Panc1 (cell line): ENCODE measurements around the gene DFFA.

Experiments used
- POLR2AphosphoS5 ChIP-seq: IDR thresholded peaks from 2 replicates; pipeline ENCODE4 v1.6.1; 2012; ENCODE audit warnings: mild to moderate bottlenecking, low read depth, low read length, moderate library complexity
- TF ChIP-seq, protein P1 (sequence below): fragments of 450-650 bp; IDR thresholded peaks from 2 replicates; pipeline ENCODE4 v1.5.1; 2017; ENCODE audit warnings: mild to moderate bottlenecking
- TF ChIP-seq, protein P2 (sequence below), 2 experiments: IDR thresholded peaks; 2 replicates each; pipeline ENCODE4 v1.6.1; 2011 to 2012; ENCODE audit warnings: low read depth in 2 of 2, control low read depth in 1 of 2, low read length in 1 of 2, mild to moderate bottlenecking in 1 of 2, moderate library complexity in 1 of 2; ENCODE audit not compliant: insufficient read depth in 1 of 2

DNA sequence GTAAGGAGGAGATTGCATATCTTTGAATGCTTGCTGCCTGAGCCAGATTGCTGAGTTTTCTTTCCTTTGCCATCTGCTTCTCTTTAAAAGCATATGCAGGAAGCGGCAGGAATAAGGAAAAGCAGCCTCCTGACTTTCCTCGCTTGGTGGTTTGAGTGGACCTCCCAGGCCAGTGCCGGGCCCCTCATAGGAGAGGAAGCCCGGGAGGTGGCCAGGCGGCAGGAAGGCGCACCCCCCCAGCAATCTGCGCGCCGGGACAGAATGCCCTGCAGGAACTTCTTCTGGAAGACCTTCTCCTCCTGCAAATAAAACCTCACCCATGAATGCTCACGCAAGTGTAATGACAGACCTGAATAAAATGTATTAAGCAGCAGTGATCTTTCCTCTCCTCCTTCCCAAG lies 21.0 kb downstream of the DFFA start:
- TF ChIP-seq, protein P1, sequence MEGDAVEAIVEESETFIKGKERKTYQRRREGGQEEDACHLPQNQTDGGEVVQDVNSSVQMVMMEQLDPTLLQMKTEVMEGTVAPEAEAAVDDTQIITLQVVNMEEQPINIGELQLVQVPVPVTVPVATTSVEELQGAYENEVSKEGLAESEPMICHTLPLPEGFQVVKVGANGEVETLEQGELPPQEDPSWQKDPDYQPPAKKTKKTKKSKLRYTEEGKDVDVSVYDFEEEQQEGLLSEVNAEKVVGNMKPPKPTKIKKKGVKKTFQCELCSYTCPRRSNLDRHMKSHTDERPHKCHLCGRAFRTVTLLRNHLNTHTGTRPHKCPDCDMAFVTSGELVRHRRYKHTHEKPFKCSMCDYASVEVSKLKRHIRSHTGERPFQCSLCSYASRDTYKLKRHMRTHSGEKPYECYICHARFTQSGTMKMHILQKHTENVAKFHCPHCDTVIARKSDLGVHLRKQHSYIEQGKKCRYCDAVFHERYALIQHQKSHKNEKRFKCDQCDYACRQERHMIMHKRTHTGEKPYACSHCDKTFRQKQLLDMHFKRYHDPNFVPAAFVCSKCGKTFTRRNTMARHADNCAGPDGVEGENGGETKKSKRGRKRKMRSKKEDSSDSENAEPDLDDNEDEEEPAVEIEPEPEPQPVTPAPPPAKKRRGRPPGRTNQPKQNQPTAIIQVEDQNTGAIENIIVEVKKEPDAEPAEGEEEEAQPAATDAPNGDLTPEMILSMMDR: no peak
- no peak for TF ChIP-seq POLR2AphosphoS5
- TF ChIP-seq, protein P2, sequence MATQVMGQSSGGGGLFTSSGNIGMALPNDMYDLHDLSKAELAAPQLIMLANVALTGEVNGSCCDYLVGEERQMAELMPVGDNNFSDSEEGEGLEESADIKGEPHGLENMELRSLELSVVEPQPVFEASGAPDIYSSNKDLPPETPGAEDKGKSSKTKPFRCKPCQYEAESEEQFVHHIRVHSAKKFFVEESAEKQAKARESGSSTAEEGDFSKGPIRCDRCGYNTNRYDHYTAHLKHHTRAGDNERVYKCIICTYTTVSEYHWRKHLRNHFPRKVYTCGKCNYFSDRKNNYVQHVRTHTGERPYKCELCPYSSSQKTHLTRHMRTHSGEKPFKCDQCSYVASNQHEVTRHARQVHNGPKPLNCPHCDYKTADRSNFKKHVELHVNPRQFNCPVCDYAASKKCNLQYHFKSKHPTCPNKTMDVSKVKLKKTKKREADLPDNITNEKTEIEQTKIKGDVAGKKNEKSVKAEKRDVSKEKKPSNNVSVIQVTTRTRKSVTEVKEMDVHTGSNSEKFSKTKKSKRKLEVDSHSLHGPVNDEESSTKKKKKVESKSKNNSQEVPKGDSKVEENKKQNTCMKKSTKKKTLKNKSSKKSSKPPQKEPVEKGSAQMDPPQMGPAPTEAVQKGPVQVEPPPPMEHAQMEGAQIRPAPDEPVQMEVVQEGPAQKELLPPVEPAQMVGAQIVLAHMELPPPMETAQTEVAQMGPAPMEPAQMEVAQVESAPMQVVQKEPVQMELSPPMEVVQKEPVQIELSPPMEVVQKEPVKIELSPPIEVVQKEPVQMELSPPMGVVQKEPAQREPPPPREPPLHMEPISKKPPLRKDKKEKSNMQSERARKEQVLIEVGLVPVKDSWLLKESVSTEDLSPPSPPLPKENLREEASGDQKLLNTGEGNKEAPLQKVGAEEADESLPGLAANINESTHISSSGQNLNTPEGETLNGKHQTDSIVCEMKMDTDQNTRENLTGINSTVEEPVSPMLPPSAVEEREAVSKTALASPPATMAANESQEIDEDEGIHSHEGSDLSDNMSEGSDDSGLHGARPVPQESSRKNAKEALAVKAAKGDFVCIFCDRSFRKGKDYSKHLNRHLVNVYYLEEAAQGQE (IDR thresholded peaks at IDR 0.05; ENCODE audit: insufficient read depth in 1 of 2, low read depth in 2 of 2, low read length in 1 of 2): no peak
